Amygdala (tissue), 56 donors: ENCODE data around the gene HOXA2.

Experiments
- DNase-seq, 56 donors: peaks; one replicate each; lab custom pipeline; 2025; lab: John Stamatoyannopoulos, UW

The HOXA2 gene

GRCh38 chr7:27141923-27142579 is 39.6 kb upstream of the HOXA2 start:
- DNase-seq: no peak

GRCh38 chr7:27141137-27141922 is 38.8 kb upstream of the HOXA2 start:
- no peak for DNase-seq

GRCh38 chr7:27140126-27140857 is 37.8 kb upstream of the HOXA2 start:
- no peak for DNase-seq

- no peak for DNase-seq
Measured at GRCh38 chr7:27139334-27140125, 37.0 kb upstream of the HOXA2 start.

- DNase-seq: no peak
Measured at GRCh38 chr7:27138985-27139333, 36.5 kb upstream of the HOXA2 start.

- no peak for DNase-seq
Measured at GRCh38 chr7:27138472-27138871, 36.0 kb upstream of the HOXA2 start.

- DNase-seq: no peak
Measured at GRCh38 chr7:27137640-27138315, 35.3 kb upstream of the HOXA2 start.

GRCh38 chr7:27134392-27134791 is 31.9 kb upstream of the HOXA2 start:
- DNase-seq: no peak

- no peak for DNase-seq
Measured at GRCh38 chr7:27133409-27134231, 31.1 kb upstream of the HOXA2 start.

GRCh38 chr7:27132978-27133377 is 30.5 kb upstream of the HOXA2 start:
- DNase-seq: no peak

GRCh38 chr7:27132214-27132613 is 29.7 kb upstream of the HOXA2 start:
- DNase-seq: no peak

GRCh38 chr7:27131390-27131819 is 28.9 kb upstream of the HOXA2 start:
- DNase-seq: no peak

- peak in 8 of 56 donors; percentile 4 to 23 (median 6) for DNase-seq
Measured at GRCh38 chr7:27130540-27131389, 28.3 kb upstream of the HOXA2 start, which contains the start of gene HOXA4. HOXA4 (minus strand) TSS chr7:27130757; CDS start chr7:27130733, 24 bp downstream.

GRCh38 chr7:27129729-27130539 is 27.5 kb upstream of the HOXA2 start:
- no peak for DNase-seq

- DNase-seq: no peak
Measured at GRCh38 chr7:27128776-27129728, 26.6 kb upstream of the HOXA2 start.

- no peak for DNase-seq
Measured at GRCh38 chr7:27128034-27128433, 25.6 kb upstream of the HOXA2 start.
